GM18868 (cell line): ENCODE measurements around the gene RAB11A.

ENCODE experiments used
- ATAC-seq: cut with Tn5 transposase; IDR thresholded peaks from one replicate; pipeline ENCODE4 v1.9.1; 2021; ENCODE audit warnings: mild to moderate bottlenecking, moderate library complexity; ENCODE audit not compliant: unreplicated experiment

RAB11A gene

GRCh38 chr15:65869126-65869953 lies at the start of gene RAB11A:
Gene RAB11A, plus strand, starts transcription at chr15:65869491. Its CDS starts 95 bp downstream, at chr15:65869586.
- ATAC-seq: peak; percentile 86

- no peak for ATAC-seq
Measured at GRCh38 chr15:65819563-65819960, 49.7 kb upstream of the RAB11A start.

- ATAC-seq: no peak
Measured at GRCh38 chr15:65821070-65821469, 48.2 kb upstream of the RAB11A start.

- no peak for ATAC-seq
Measured at GRCh38 chr15:65822316-65822715, 47.0 kb upstream of the RAB11A start.

GRCh38 chr15:65824031-65824743 lies 45.1 kb upstream of the RAB11A start:
- ATAC-seq: no peak

- no peak for ATAC-seq
Measured at GRCh38 chr15:65824941-65825544, 44.2 kb upstream of the RAB11A start.

- no peak for ATAC-seq
Measured at GRCh38 chr15:65827065-65827464, 42.2 kb upstream of the RAB11A start.

- ATAC-seq: no peak
Measured at GRCh38 chr15:65828585-65828984, 40.7 kb upstream of the RAB11A start.

GRCh38 chr15:65829130-65829764 lies 40.0 kb upstream of the RAB11A start:
- ATAC-seq: no peak

GRCh38 chr15:65832549-65833364 lies 36.5 kb upstream of the RAB11A start:
- ATAC-seq: peak; percentile 49

- peak; percentile 58 for ATAC-seq
Measured at GRCh38 chr15:65833501-65834205, 35.6 kb upstream of the RAB11A start.

- ATAC-seq: no peak
Measured at GRCh38 chr15:65834603-65835282, 34.5 kb upstream of the RAB11A start.

GRCh38 chr15:65835447-65835846 lies 33.8 kb upstream of the RAB11A start:
- ATAC-seq: no peak

GRCh38 chr15:65836665-65837064 lies 32.6 kb upstream of the RAB11A start:
- ATAC-seq: no peak

- peak; percentile 68 for ATAC-seq
Measured at GRCh38 chr15:65837301-65838294, 31.7 kb upstream of the RAB11A start.

GRCh38 chr15:65839354-65839901 lies 29.9 kb upstream of the RAB11A start:
- no peak for ATAC-seq

- no peak for ATAC-seq
Measured at GRCh38 chr15:65839985-65840384, 29.3 kb upstream of the RAB11A start.
